ENCODE results near the gene SYK. TPM values are rescaled to one million over a fixed set of nuclear protein-coding genes. Genes with fewer than 3 reads are reported as not detected.

Gene SYK
- total RNA-seq, 4 donors from 2014 or later = 0.53 to 3.3 (median 2.0) TPM

DNA sequence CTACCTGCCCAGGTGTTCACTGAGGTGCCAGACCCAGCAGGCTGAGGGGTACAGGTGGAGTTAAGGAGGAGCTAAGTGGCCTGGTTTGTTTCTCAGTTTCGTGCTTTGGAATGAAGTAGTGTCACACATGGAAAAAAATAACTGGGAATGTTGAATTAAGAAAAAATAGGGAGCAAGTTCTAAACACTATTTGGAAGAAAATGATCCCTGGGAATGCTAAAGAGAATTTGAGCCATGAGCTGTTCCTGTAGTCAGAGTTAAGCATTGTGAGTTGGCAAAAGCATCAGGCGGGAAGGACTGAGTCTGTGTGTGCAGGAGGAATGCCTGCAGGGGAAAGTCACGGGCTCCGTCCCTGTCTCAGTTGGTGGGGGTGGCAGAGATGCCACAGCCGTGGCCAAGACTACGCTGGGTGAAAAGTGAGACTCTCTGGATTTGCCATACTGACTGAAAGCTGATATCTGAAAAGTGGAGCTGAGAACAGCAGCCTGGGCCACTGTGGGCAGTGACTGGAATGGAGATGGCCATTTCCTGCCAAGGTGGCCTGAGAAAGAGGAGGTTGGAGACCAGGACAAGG lies 37.0 kb downstream of the SYK start:
- Histone ChIP-seq H3K36me3 (no peaks in the 10 kb centered on the region), H3K9me3 (no peaks in the 10 kb centered on the region), H3K27ac (no peak overlapping the region), H3K4me1 (no peaks in the 10 kb centered on the region), H3K4me3 (no peak overlapping the region), H3K27me3 (no peaks in the 10 kb centered on the region)
- TF ChIP-seq POLR2A (IDR thresholded peaks at IDR 0.05) = no peak
- TF ChIP-seq, protein P1, sequence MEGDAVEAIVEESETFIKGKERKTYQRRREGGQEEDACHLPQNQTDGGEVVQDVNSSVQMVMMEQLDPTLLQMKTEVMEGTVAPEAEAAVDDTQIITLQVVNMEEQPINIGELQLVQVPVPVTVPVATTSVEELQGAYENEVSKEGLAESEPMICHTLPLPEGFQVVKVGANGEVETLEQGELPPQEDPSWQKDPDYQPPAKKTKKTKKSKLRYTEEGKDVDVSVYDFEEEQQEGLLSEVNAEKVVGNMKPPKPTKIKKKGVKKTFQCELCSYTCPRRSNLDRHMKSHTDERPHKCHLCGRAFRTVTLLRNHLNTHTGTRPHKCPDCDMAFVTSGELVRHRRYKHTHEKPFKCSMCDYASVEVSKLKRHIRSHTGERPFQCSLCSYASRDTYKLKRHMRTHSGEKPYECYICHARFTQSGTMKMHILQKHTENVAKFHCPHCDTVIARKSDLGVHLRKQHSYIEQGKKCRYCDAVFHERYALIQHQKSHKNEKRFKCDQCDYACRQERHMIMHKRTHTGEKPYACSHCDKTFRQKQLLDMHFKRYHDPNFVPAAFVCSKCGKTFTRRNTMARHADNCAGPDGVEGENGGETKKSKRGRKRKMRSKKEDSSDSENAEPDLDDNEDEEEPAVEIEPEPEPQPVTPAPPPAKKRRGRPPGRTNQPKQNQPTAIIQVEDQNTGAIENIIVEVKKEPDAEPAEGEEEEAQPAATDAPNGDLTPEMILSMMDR (IDR thresholded peaks at IDR 0.05 in 4 of 5, conservative IDR thresholded peaks at IDR 0.05 in 1 of 5) = no peak
- intact Hi-C loops (cut with DNase I; ENCODE audit: low total_unique reads) (no loop called here), in situ Hi-C loops (cut with MboI; ENCODE audit: low sequenced_read_pairs in 4 of 4) (no loop called here)
- DNase-seq (no peak), ATAC-seq (peak in 1 of 2 donors; percentile 72)

DNA sequence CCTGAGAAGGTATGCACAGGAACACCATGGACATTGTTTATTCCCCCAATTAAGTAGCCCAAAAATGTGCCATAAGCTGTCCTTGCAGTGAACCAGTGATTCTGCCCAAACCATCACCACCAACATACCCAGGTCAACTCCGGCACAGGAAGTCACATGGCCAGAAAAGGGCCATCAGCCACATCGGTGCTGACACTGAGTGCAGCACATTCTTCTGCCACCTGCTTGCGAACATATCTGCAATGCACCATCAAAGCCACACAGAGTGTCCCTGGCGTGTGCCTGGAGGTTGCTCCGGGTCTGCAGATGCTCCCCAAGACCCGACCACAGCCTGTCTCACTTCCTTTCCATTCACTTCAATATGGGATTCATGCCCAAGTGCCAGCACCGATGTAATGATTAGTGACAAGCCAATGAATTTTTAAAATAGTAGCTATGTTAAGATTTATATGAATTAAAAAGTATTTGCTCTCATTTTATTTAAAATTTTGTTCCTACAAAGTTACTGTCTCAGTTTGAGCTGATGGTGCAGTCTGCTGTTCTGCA lies 37.6 kb downstream of the SYK start:
- intact Hi-C loops (cut with DNase I; ENCODE audit: low total_unique reads) (no loop called here), in situ Hi-C loops (cut with MboI; ENCODE audit: low sequenced_read_pairs in 4 of 4) (no loop called here)
- Histone ChIP-seq H3K27me3 (no peaks in the 10 kb centered on the region), H3K4me1 (no peaks in the 10 kb centered on the region), H3K27ac (no peak overlapping the region), H3K9me3 (no peaks in the 10 kb centered on the region), H3K4me3 (no peak overlapping the region), H3K36me3 (no peaks in the 10 kb centered on the region)
- ATAC-seq (no peak), DNase-seq (no peak)
- TF ChIP-seq, protein P1 (IDR thresholded peaks at IDR 0.05 in 4 of 5, conservative IDR thresholded peaks at IDR 0.05 in 1 of 5) = no peak
- no peak for TF ChIP-seq POLR2A (IDR thresholded peaks at IDR 0.05)

DNA sequence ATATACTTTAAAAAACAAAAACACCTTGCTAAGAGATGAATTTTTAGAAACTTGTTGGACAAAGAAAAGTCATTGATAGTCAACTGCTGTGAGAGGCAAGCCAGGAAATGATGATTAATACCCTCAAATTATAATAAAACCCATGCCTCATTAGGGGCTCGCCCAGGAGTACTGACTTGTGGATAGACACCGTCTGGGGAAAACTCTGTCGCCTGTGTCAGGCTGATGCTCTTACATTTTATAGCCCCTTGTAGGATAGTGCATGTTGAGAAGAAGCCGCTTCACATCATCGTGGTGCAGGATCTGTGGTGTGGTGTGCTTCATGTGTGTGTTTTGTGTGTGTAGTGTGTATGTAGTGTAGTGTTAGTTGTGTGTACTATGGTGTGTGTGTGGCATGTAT lies 39.1 kb downstream of the SYK start:
- TF ChIP-seq, protein P1 (IDR thresholded peaks at IDR 0.05 in 4 of 5, conservative IDR thresholded peaks at IDR 0.05 in 1 of 5) = no peak
- no peak for TF ChIP-seq POLR2A (IDR thresholded peaks at IDR 0.05)

DNA sequence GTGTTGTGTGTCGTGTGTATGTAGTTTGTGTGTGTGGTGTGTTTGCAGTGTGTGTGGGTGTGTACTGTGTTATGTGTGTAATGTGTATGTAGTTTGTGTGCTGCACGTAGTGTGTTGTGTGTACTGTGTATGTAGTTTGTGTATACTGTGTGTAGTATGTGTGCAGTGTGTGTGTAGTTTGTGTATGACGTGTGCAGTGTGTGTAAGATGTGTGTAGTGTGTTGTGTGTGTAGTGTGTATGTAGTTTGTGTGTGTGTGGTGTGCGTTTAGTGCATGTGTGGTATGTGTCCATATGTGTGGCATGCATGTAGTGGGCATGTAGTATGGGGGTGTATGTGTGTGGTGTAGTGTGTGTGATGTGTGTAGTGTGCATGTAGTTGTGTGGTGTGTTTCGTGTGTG lies 39.6 kb downstream of the SYK start:
- Histone ChIP-seq H3K27ac (no peak overlapping the region), H3K27me3 (no peaks in the 10 kb centered on the region), H3K9me3 (no peaks in the 10 kb centered on the region), H3K36me3 (no peaks in the 10 kb centered on the region), H3K4me1 (no peaks in the 10 kb centered on the region), H3K4me3 (no peak overlapping the region)
- no peak for DNase-seq
- intact Hi-C loops (cut with DNase I; ENCODE audit: low total_unique reads) (no loop called here), in situ Hi-C loops (cut with MboI; ENCODE audit: low sequenced_read_pairs in 4 of 4) (no loop called here)
- no peak for ATAC-seq
- TF ChIP-seq, protein P1 (IDR thresholded peaks at IDR 0.05 in 4 of 5, conservative IDR thresholded peaks at IDR 0.05 in 1 of 5) = no peak
- TF ChIP-seq POLR2A (IDR thresholded peaks at IDR 0.05) = no peak

More for the DNA sequence above, 39.1 kb downstream of the SYK start:
- ATAC-seq (no peak), DNase-seq (no peak)
- no peaks in the 10 kb centered on the region for H3K4me1 ChIP-seq
- in situ Hi-C loops (cut with MboI; ENCODE audit: low sequenced_read_pairs in 4 of 4) = no loop called here
- no peaks in the 10 kb centered on the region for H3K36me3 ChIP-seq
- no peaks in the 10 kb centered on the region for H3K9me3 ChIP-seq
- H3K27me3 ChIP-seq = no peaks in the 10 kb centered on the region
- intact Hi-C loops (cut with DNase I; ENCODE audit: low total_unique reads) = no loop called here
- H3K4me3 ChIP-seq = no peak overlapping the region
- H3K27ac ChIP-seq = no peak overlapping the region

DNA sequence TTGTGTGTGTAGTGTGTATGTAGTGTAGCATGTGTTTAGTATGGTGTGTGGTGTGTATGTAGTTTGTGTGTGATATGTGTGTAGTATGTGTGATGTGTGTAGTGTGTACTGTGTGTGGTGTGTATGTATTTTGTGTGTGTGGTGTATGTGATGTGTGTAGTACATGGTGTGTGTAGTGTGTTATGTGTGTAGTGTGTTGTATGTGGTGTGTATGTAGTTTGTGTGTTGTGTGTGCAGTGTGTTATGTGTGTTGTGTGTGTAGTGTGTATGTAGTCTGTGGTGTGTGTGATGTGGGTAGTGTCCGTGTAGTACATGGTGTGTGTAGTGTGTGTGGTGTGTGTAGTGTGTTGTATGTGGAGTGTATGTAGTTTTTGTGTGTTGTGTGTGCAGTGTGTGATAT lies 40.0 kb downstream of the SYK start:
- in situ Hi-C loops (cut with MboI; ENCODE audit: low sequenced_read_pairs in 4 of 4) (no loop called here), intact Hi-C loops (cut with DNase I; ENCODE audit: low total_unique reads) (no loop called here)
- ATAC-seq = no peak
- H3K36me3 ChIP-seq = no peaks in the 10 kb centered on the region
- H3K9me3 ChIP-seq = no peaks in the 10 kb centered on the region
- H3K4me1 ChIP-seq = peaks cover under 1% of the 10 kb centered on the region in 2 donors
- TF ChIP-seq, protein P1 (IDR thresholded peaks at IDR 0.05 in 4 of 5, conservative IDR thresholded peaks at IDR 0.05 in 1 of 5) = no peak
- no peak for TF ChIP-seq POLR2A (IDR thresholded peaks at IDR 0.05)
- no peaks in the 10 kb centered on the region for H3K27me3 ChIP-seq
- no peak for DNase-seq
- H3K27ac ChIP-seq = no peak overlapping the region
- H3K4me3 ChIP-seq = no peak overlapping the region
